Chondrocyte (in vitro differentiated cells): ENCODE results near the gene RCOR2. TPM values are rescaled to one million over a fixed set of nuclear protein-coding genes. Genes with fewer than 3 reads are reported as not detected.

ENCODE experiments used
- DNase-seq: peaks from one replicate; pipeline ENCODE4 v3.0.0; 2021; ENCODE audit warnings: mixed read lengths, low spot score
- H3K27ac Mint-ChIP-seq: one replicate; pipeline ENCODE4 v1.8.0; 2021; ENCODE audit warnings: mild to moderate bottlenecking, moderate library complexity, mixed read lengths; ENCODE audit not compliant: unreplicated experiment
- H3K27me3 Mint-ChIP-seq: 2 replicates; pipeline ENCODE4 v1.8.0; 2021; ENCODE audit warnings: low read depth, mixed read lengths
- H3K36me3 Mint-ChIP-seq: 2 replicates; pipeline ENCODE4 v1.8.0; 2021; ENCODE audit warnings: low read depth, mixed read lengths
- H3K4me1 Mint-ChIP-seq: 2 replicates; pipeline ENCODE4 v1.8.0; 2021; ENCODE audit warnings: low read depth, mild to moderate bottlenecking, mixed read lengths
- H3K4me3 Mint-ChIP-seq: one replicate; pipeline ENCODE4 v1.8.0; 2021; ENCODE audit warnings: mild to moderate bottlenecking, moderate library complexity, mixed read lengths; ENCODE audit not compliant: unreplicated experiment
- H3K9me3 Mint-ChIP-seq: 2 replicates; pipeline ENCODE4 v1.8.0; 2021; ENCODE audit warnings: low read depth, mixed read lengths
- total RNA-seq: library from RNA; stranded (reverse); gene quantifications from 3 replicates; pipeline ENCODE4 v1.2.1, GENCODE V29; 2021
- TF ChIP-seq, protein P1 (sequence below): fragments of 200-600 bp; sonication (generic); IDR thresholded peaks from 2 replicates; pipeline ENCODE4 v1.5.0; 2021; ENCODE audit warnings: antibody characterized with exemption, mild to moderate bottlenecking, moderate library complexity

RCOR2 gene
- total RNA-seq, 1 donor from 2014 or later = 2.7 TPM

DNA sequence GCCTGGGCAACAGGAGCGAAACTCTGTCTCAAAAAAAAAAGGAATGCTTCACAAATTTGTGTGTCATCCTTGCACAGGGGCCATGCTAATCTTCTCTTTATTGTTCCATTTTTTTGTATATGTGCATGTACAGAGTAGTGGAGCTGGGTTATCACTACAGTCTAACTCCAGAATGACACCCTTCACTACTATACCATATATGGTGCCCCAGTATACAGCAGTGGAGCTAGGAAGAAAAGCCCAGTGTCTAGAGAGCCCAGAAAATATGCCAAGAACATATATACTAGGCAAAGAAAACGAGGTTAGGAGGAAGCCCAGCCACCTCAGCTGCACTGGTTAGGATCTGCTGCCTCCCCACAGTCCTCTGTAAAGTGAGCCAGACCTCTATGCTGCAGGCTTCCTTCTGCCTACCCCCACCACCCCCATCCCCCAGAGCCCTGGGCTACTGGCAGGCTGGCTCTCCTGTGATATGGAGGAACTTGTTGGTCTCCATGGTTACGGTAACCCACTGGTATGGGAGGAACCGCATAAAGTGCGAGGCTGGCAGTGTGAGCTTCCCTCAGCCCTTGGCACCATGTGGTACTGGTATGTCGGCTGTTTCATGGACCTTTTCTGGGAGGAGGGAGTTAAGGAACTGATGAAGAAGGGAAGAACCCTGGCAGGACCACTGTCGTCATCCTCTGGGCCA lies 34.3 kb downstream of the RCOR2 start:
- DNase-seq = no peak
- Mint-ChIP-seq H3K36me3 (no peaks in the 10 kb centered on the region), H3K4me3 (no peak overlapping the region), H3K27me3 (no peaks in the 10 kb centered on the region), H3K9me3 (no peaks in the 10 kb centered on the region), H3K4me1 (peaks cover 43% of the 10 kb centered on the region), H3K27ac (peak overlapping the region; percentile 54)
- TF ChIP-seq, protein P1, sequence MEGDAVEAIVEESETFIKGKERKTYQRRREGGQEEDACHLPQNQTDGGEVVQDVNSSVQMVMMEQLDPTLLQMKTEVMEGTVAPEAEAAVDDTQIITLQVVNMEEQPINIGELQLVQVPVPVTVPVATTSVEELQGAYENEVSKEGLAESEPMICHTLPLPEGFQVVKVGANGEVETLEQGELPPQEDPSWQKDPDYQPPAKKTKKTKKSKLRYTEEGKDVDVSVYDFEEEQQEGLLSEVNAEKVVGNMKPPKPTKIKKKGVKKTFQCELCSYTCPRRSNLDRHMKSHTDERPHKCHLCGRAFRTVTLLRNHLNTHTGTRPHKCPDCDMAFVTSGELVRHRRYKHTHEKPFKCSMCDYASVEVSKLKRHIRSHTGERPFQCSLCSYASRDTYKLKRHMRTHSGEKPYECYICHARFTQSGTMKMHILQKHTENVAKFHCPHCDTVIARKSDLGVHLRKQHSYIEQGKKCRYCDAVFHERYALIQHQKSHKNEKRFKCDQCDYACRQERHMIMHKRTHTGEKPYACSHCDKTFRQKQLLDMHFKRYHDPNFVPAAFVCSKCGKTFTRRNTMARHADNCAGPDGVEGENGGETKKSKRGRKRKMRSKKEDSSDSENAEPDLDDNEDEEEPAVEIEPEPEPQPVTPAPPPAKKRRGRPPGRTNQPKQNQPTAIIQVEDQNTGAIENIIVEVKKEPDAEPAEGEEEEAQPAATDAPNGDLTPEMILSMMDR = no peak

DNA sequence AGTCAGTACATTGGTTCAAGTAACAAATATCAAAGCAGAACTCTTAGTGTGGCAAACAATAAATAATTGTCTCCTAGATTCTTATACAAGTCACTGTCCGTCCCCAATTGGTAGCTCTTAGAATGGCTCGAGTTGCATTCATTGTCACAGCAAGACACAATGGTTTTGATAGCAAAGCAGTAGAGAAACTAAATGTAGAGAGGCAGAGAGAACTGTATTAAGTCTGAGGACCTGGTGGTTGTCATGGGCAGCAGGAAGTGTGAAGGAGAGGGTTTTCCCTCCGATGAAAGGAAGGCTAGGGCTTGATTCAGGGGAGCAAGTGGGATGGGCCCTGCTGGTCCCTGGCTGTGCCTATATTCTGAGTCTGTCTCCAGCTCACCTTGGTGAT lies 36.6 kb downstream of the RCOR2 start:
- no peak for DNase-seq
- peaks cover 36% of the 10 kb centered on the region for H3K4me1 Mint-ChIP-seq
- TF ChIP-seq, protein P1 = no peak
- H3K4me3 Mint-ChIP-seq = no peak overlapping the region
- H3K36me3 Mint-ChIP-seq = no peaks in the 10 kb centered on the region
- H3K9me3 Mint-ChIP-seq = no peaks in the 10 kb centered on the region
- H3K27ac Mint-ChIP-seq = peak overlapping the region; percentile 72
- H3K27me3 Mint-ChIP-seq = no peaks in the 10 kb centered on the region

DNA sequence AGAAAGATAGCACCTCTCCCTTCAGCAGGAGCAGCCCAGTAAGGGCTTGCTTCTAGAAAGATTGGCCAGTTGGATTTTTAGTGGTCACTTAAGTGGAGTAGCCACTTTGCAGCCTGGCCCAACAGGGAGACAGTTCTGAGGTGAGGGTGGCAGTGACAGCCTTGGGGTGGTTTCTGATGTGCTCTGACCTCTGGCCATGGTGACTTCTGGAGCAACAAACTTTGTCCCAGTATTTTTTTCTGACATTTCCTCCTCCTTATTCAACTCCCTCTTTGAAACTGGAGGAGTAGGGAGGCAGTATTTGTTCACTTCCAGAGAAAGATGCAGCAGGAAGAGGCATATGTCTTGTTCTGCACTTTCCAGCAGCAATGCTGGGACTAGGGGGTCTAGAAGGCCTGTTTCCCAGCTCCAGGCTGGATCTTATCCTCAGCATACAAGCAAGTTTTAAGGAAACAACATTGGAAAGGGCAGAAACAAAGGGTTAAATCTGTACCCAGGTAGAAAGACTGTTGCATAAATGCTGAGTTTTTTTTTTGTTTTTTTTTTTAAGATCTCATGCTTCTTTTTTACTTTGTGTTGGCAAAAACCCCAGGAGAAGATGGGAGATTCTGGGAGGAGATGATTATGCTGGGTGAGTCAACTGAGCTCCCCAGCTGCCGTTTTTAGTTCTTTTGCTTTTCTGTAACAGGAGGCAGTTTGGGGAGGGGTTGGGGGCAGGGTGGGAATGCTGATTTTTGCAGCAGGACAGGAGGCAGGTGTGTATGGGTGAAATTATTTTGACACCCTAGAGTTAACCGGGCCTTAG lies 37.2 kb downstream of the RCOR2 start:
- no peak overlapping the region for H3K4me3 Mint-ChIP-seq
- H3K36me3 Mint-ChIP-seq = no peaks in the 10 kb centered on the region
- H3K27me3 Mint-ChIP-seq = no peaks in the 10 kb centered on the region
- no peaks in the 10 kb centered on the region for H3K9me3 Mint-ChIP-seq
- H3K4me1 Mint-ChIP-seq = peaks cover 36% of the 10 kb centered on the region
- DNase-seq = no peak
- H3K27ac Mint-ChIP-seq = peak overlapping the region; percentile 72
- TF ChIP-seq, protein P1 = no peak

DNA sequence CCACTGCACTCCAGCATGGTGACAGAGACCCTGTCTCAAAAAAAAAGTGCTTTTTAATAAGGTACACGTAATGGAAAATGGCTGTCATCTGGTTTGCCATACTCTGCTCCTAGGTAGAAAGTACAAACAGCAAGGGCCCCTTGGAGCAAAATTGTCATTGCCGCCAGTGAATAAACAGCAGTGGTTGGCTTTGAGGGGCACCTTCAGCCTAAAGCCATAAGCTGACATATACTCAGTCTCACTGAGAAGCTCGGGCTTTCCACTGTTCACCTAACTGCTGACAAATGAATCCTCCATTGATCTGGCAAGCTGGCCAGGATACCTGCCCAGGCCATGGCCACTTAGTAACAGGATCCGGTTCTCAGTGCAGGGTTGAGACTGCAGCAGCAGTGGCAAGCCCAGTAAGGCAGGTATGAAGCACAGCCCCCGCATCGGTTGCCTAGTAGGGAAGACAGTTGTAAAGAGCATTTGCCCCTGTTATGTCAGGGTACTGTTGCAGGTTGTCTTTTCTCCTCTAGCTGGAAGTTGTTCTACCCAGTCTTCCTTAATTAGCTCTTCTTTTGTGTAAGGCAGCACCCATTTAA lies 39.2 kb downstream of the RCOR2 start:
- Mint-ChIP-seq H3K4me3 (no peak overlapping the region), H3K27me3 (no peaks in the 10 kb centered on the region), H3K27ac (no peak overlapping the region), H3K4me1 (peaks cover 50% of the 10 kb centered on the region), H3K9me3 (no peaks in the 10 kb centered on the region), H3K36me3 (no peaks in the 10 kb centered on the region)
- DNase-seq = no peak
- TF ChIP-seq, protein P1 = no peak

DNA sequence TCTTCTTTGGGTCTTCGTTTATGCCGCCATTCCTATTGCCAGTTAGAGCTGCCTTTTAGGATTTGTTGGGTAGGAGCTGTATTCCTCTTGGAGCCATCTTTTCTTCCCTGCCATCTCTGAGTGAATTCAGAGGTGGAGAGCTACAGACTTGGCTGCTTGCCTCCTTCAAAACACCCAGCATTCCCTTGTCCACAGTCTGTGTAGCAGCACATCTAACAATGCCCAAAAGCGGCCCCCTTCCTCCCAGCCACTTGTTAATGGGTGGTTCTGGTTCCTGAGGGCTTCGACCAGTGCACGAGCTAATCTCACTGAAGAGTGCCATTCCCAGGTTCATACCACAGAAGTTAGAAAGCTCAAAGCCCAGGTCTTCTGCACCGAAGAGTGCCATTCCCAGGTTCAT lies 40.3 kb downstream of the RCOR2 start:
- H3K36me3 Mint-ChIP-seq = no peaks in the 10 kb centered on the region
- no peaks in the 10 kb centered on the region for H3K27me3 Mint-ChIP-seq
- H3K9me3 Mint-ChIP-seq = no peaks in the 10 kb centered on the region
- TF ChIP-seq, protein P1 = no peak
- H3K4me1 Mint-ChIP-seq = peaks cover 57% of the 10 kb centered on the region
- no peak overlapping the region for H3K4me3 Mint-ChIP-seq
- DNase-seq = no peak
- H3K27ac Mint-ChIP-seq = no peak overlapping the region
